DND-41 (cell line): ENCODE data around the gene AP3S1.
"Not testable (repeated sequence)": the region's sequence is repeated elsewhere in the genome, so short reads cannot be mapped to it uniquely, and the experiment has no call there.

Experiments used
- CTCF ChIP-seq: IDR thresholded peaks from 2 replicates; pipeline ENCODE4 v1.5.1; 2012; ENCODE audit warnings: borderline replicate concordance, low read length, moderate library complexity, mild to moderate bottlenecking; ENCODE audit not compliant: poor library complexity, severe bottlenecking; ENCODE audit errors: extremely low read depth
- EZH2 ChIP-seq: IDR thresholded peaks from 3 replicates; pipeline ENCODE4 v1.6.1; 2012; ENCODE audit warnings: borderline replicate concordance, low read depth, mild to moderate bottlenecking, moderate library complexity, low read length, inconsistent platforms; ENCODE audit not compliant: severe bottlenecking

GRCh38 chr5:115877342-115877741, 35.6 kb downstream of the AP3S1 start:
- not testable (repeated sequence) for TF ChIP-seq CTCF, EZH2
